GM23338 (cell line): ENCODE data around the gene IRF2. TPM values are rescaled to one million over a fixed set of nuclear protein-coding genes. Genes with fewer than 3 reads are reported as not detected.

ENCODE experiments used
- ATAC-seq: fragments of 200-7000 bp; cut with Tn5 transposase; 3 replicates; pipeline ENCODE4 v1.9.1; 2020
- DNase-seq: peaks from one replicate; pipeline ENCODE4 v3.0.0-alpha.2; 2015; ENCODE audit warnings: low spot score
- H2AFZ ChIP-seq: fragments of 200-600 bp; sonication (generic); 2 replicates; pipeline ENCODE4 v1.8.0; 2016; ENCODE audit warnings: antibody characterized with exemption, mild to moderate bottlenecking, moderate library complexity
- H3F3A ChIP-seq: fragments of 200-600 bp; sonication (generic); replicated peaks from 2 replicates; pipeline ENCODE4 v1.8.0; 2017; ENCODE audit warnings: antibody characterized with exemption, mixed run types, low read depth
- H3K27ac ChIP-seq: fragments of 200-600 bp; sonication (generic); 2 replicates; pipeline ENCODE4 v1.6.1; 2016; ENCODE audit warnings: low read depth
- H3K27me3 ChIP-seq: fragments of 200-600 bp; sonication (generic); 2 replicates; pipeline ENCODE4 v1.8.0; 2016; ENCODE audit warnings: mild to moderate bottlenecking, mixed run types, moderate library complexity; ENCODE audit not compliant: insufficient read depth
- H3K36me3 ChIP-seq: fragments of 200-600 bp; sonication (generic); 2 replicates; pipeline ENCODE4 v1.8.0; 2016; ENCODE audit warnings: mild to moderate bottlenecking; ENCODE audit not compliant: insufficient read depth
- H3K4me1 ChIP-seq: fragments of 200-600 bp; sonication (generic); 2 replicates; pipeline ENCODE4 v1.8.0; 2016; ENCODE audit warnings: mild to moderate bottlenecking, moderate library complexity; ENCODE audit not compliant: insufficient read depth
- H3K4me2 ChIP-seq: fragments of 200-600 bp; sonication (generic); 2 replicates; pipeline ENCODE4 v1.7.1; 2017; ENCODE audit warnings: mixed run types
- H3K4me3 ChIP-seq: fragments of 200-600 bp; sonication (generic); 2 replicates; pipeline ENCODE4 v1.6.1; 2016; ENCODE audit warnings: mixed run types
- H3K79me2 ChIP-seq: fragments of 200-600 bp; sonication (generic); replicated peaks from 2 replicates; pipeline ENCODE4 v1.8.0; 2017; ENCODE audit warnings: mild to moderate bottlenecking; ENCODE audit not compliant: insufficient read depth
- H3K9me2 ChIP-seq: fragments of 200-600 bp; sonication (generic); 2 replicates; pipeline ENCODE4 v1.8.0; 2017; ENCODE audit not compliant: insufficient read depth
- H4K20me1 ChIP-seq: fragments of 200-600 bp; sonication (generic); replicated peaks from 2 replicates; pipeline ENCODE4 v1.8.0; 2017; ENCODE audit warnings: mild to moderate bottlenecking; ENCODE audit not compliant: insufficient read depth
- H3K27ac Mint-ChIP-seq: 2 replicates; pipeline ENCODE4 v1.8.0; 2020; ENCODE audit warnings: inconsistent platforms, mild to moderate bottlenecking, moderate library complexity, mixed read lengths
- H3K27me3 Mint-ChIP-seq: 3 replicates; pipeline ENCODE4 v1.8.0; 2022; ENCODE audit warnings: low read depth, mild to moderate bottlenecking, moderate library complexity, mixed read lengths, inconsistent platforms; ENCODE audit not compliant: insufficient read depth, poor library complexity
- H3K36me3 Mint-ChIP-seq: 3 replicates; pipeline ENCODE4 v1.8.0; 2021; ENCODE audit warnings: low read depth, mild to moderate bottlenecking, inconsistent platforms, moderate library complexity, mixed read lengths
- H3K4me1 Mint-ChIP-seq: 3 replicates; pipeline ENCODE4 v1.8.0; 2020; ENCODE audit warnings: mild to moderate bottlenecking, inconsistent platforms, mixed read lengths
- H3K4me3 Mint-ChIP-seq: 3 replicates; pipeline ENCODE4 v1.8.0; 2021; ENCODE audit warnings: moderate library complexity, mild to moderate bottlenecking, inconsistent platforms, mixed read lengths
- H3K9me3 Mint-ChIP-seq: 3 replicates; pipeline ENCODE4 v1.8.0; 2020; ENCODE audit warnings: moderate library complexity, mild to moderate bottlenecking, inconsistent platforms, mixed read lengths
- CREB1 ChIP-seq: fragments of 250-450 bp; sonication (Bioruptor Pico); IDR thresholded peaks from 2 replicates; pipeline ENCODE4 v1.5.0; 2020; ENCODE audit warnings: low read depth, mild to moderate bottlenecking, moderate library complexity
- ETS1 ChIP-seq: IDR thresholded peaks from 2 replicates; pipeline ENCODE4 v1.6.1; 2016; ENCODE audit warnings: antibody characterized with exemption
- EZH2 ChIP-seq: fragments of 200-600 bp; sonication (generic); IDR thresholded peaks from one replicate; pipeline ENCODE4 v1.8.0; 2017; ENCODE audit warnings: antibody characterized with exemption, mild to moderate bottlenecking, low read depth; ENCODE audit not compliant: unreplicated experiment
- EZH2phosphoT487 ChIP-seq: fragments of 200-600 bp; sonication (generic); IDR thresholded peaks from one replicate; pipeline ENCODE4 v1.8.1; 2018; ENCODE audit warnings: antibody characterized with exemption; ENCODE audit not compliant: unreplicated experiment
- JUNB ChIP-seq: IDR thresholded peaks from one replicate; pipeline ENCODE4 v1.6.1; 2016; ENCODE audit warnings: antibody characterized with exemption; ENCODE audit not compliant: unreplicated experiment
- NANOG ChIP-seq: IDR thresholded peaks from 2 replicates; pipeline ENCODE4 v1.6.1; 2016; ENCODE audit warnings: antibody characterized with exemption, borderline replicate concordance
- POLR2AphosphoS5 ChIP-seq: IDR thresholded peaks from 2 replicates; pipeline ENCODE4 v1.6.1; 2016; ENCODE audit warnings: antibody characterized with exemption, low read depth
- STAT1 ChIP-seq: IDR thresholded peaks from one replicate; pipeline ENCODE4 v1.6.1; 2016; ENCODE audit warnings: antibody characterized with exemption; ENCODE audit not compliant: unreplicated experiment
- ZNF114 ChIP-seq: fragments of 250-450 bp; sonication (Bioruptor Pico); IDR thresholded peaks from 2 replicates; pipeline ENCODE4 v1.5.0; 2020; ENCODE audit warnings: mild to moderate bottlenecking, moderate library complexity
- ZNF331 ChIP-seq: fragments of 250-450 bp; sonication (Bioruptor Pico); IDR thresholded peaks from 2 replicates; pipeline ENCODE4 v1.5.0; 2020; ENCODE audit warnings: low read depth, mild to moderate bottlenecking, moderate library complexity
- ZNF462 ChIP-seq: fragments of 250-450 bp; sonication (Bioruptor Pico); IDR thresholded peaks from 2 replicates; pipeline ENCODE4 v1.5.0; 2020; ENCODE audit warnings: mild to moderate bottlenecking, moderate library complexity
- polyA plus RNA-seq: library from polyadenylated mRNA; unstranded; fragments of >200 nt; fragmentation: Nextera tagmentation; extraction: Ambion mirVana; gene quantifications from 2 replicates; pipeline ENCODE4 v1.2.1, GENCODE V29; 2016
- total RNA-seq: library from RNA; depleted of rRNA; stranded (reverse); fragments of >200 nt; shearing (Covaris generic); gene quantifications from 2 replicates; pipeline ENCODE4 v1.2.3, GENCODE V29; 2014
- TF ChIP-seq, protein P1 (sequence below), 2 experiments: fragments of 200-600 bp in 1 of 2; sonication (generic) in 1 of 2; conservative IDR thresholded peaks; 2 replicates each; pipeline versions ENCODE4 v1.5.1 to v1.6.1; 2016 to 2017; ENCODE audit warnings: antibody characterized with exemption in 2 of 2, low read depth in 2 of 2, mild to moderate bottlenecking in 2 of 2, moderate library complexity in 1 of 2

IRF2 gene
- total and polyA plus RNA-seq, 2 experiments from 2014 or later, result 14.7 to 15.0 TPM

- no peak for TF ChIP-seq EZH2
- TF ChIP-seq ZNF462 (CRISPR knock-in tag), result no peak
- no peak for TF ChIP-seq EZH2phosphoT487
- TF ChIP-seq, protein P1, sequence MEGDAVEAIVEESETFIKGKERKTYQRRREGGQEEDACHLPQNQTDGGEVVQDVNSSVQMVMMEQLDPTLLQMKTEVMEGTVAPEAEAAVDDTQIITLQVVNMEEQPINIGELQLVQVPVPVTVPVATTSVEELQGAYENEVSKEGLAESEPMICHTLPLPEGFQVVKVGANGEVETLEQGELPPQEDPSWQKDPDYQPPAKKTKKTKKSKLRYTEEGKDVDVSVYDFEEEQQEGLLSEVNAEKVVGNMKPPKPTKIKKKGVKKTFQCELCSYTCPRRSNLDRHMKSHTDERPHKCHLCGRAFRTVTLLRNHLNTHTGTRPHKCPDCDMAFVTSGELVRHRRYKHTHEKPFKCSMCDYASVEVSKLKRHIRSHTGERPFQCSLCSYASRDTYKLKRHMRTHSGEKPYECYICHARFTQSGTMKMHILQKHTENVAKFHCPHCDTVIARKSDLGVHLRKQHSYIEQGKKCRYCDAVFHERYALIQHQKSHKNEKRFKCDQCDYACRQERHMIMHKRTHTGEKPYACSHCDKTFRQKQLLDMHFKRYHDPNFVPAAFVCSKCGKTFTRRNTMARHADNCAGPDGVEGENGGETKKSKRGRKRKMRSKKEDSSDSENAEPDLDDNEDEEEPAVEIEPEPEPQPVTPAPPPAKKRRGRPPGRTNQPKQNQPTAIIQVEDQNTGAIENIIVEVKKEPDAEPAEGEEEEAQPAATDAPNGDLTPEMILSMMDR (conservative IDR thresholded peaks at IDR 0.05; ENCODE audit: low read depth in 2 of 2), result no peak
- no peak for TF ChIP-seq ZNF114 (CRISPR knock-in tag)
- TF ChIP-seq NANOG, result no peak
- no peak for TF ChIP-seq ZNF331
- no peak for TF ChIP-seq POLR2AphosphoS5
- no peak for TF ChIP-seq ETS1
- TF ChIP-seq CREB1, result no peak
- no peak for TF ChIP-seq STAT1
- TF ChIP-seq JUNB, result no peak
- Mint-ChIP-seq H3K36me3 (peaks cover 15% of the 10 kb centered on the region; the same call in 2 of the 3 replicates), H3K9me3 (no peaks in the 10 kb centered on the region; the same call in 2 of the 3 replicates), H3K4me3 (no peak overlapping the region), H3K27ac (peak overlapping the region; percentile 53; the same call in 1 of the 2 replicates), H3K4me1 (peaks cover 56% of the 10 kb centered on the region), H3K27me3 (peaks cover 7% of the 10 kb centered on the region)
- H3F3A ChIP-seq, result peaks cover 6% of the 10 kb centered on the region; the same call in 1 of the 2 replicates
- DNase-seq (no peak), ATAC-seq (no peak)
- H3K36me3 ChIP-seq, result no peaks in the 10 kb centered on the region
- no peaks in the 10 kb centered on the region for H3K9me2 ChIP-seq
- no peaks in the 10 kb centered on the region for H3K27me3 ChIP-seq
- H3K4me1 ChIP-seq, result peaks cover 52% of the 10 kb centered on the region
- no peak overlapping the region for H3K4me2 ChIP-seq
- no peaks in the 10 kb centered on the region for H3K79me2 ChIP-seq
- H3K4me3 ChIP-seq, result no peak overlapping the region
- no peak overlapping the region for H3K27ac ChIP-seq
- H2AFZ ChIP-seq, result no peak overlapping the region
- no peaks in the 10 kb centered on the region for H4K20me1 ChIP-seq
These were observed 92.0 kb downstream of the IRF2 start for GRCh38 chr4:184382189-184382846.
